GM18870 (cell line): ENCODE measurements around the gene INTS6.
A peak's percentile ranks its signal among the peaks of the same experiment; 100 is the strongest.

Source experiments
- ATAC-seq: cut with Tn5 transposase; IDR thresholded peaks from one replicate; pipeline ENCODE4 v1.9.1; 2021; ENCODE audit warnings: moderate library complexity; ENCODE audit not compliant: unreplicated experiment

INTS6 gene

DNA sequence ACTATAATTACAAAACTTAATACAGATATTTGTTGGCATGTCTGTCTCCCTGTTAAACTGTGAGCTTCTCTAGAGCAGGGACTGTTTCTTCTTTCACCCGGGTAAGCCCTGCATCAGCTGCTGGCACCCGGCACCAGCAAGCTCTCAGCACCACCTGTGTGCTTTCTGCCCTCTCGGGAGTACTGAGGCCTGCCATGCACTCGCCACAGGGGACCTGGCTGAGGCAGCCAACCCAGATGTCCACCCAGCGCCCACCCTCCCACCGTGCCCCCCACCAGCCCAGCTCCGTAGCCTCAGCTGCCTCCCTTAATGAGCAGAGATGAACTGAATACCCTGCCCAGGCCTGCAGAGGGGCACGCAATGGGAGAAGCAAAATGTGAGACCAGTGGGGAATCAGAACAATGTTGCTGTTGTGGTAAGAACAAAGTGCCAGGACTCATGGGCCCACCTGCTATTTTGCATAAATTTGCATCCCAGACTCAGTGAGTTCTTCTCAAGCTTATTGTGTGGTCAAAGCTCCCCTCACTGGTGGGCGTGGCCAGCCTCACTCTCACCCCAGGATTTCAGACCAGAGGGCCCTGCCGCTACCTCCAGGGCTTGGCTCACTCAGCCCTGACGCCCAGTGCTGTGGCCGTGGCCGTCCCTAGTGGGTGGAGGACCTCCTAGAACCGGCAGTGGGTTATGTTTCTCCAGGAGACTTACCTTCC, 128.0 kb downstream of the INTS6 start:
- ATAC-seq = peak; percentile 48

DNA sequence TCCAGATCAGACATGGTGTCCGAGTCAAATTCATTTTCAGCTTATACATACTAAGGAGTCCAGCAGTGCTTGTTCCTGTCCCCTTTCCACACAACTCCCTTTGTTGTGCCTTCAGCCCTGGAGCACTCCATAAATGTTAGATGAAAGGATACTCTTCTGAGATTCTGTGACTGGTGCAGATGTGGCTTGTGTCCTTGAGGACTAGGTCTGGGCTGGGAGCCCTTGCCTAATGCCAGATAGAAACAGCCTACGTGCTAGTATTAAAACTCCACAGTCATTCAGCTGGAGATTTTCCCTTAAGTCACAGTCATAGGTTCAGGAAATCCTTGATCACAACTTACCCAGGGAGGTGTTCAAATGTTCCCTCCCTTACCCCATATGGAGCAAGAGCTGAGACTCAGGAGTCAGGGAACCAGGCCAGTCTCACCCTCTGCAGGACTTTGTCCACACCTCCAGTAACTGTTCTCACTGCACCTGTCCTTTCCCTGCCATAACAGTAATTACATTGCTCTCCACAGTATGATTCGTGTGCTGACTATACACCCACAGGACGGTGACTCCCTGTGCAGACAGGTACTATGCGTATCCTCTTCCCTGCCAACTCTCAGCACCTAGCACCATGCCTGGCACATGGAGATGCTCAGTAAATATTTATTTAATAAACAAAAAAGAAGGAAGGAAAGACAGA, 128.9 kb downstream of the INTS6 start:
- no peak for ATAC-seq

DNA sequence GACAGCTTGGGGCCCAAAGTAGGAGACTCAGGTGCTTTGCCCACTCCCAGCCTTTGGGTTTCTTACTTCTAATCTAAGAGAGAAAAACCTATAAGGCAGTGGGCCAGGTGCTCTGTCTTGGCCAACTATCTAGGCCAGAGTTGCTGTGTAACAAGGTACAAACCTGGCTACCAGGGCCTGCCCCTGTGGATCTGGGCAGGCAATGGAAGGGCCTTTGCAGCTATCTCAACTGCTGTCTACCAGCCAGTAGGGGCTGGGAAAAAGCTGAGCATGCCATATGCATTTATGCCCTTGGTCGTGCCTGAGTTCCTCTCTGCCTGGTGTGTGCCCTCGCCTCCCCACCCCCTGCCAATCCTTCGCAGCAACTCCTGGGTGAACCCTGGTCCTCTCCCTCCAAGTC, 130.0 kb downstream of the INTS6 start:
- ATAC-seq = no peak

DNA sequence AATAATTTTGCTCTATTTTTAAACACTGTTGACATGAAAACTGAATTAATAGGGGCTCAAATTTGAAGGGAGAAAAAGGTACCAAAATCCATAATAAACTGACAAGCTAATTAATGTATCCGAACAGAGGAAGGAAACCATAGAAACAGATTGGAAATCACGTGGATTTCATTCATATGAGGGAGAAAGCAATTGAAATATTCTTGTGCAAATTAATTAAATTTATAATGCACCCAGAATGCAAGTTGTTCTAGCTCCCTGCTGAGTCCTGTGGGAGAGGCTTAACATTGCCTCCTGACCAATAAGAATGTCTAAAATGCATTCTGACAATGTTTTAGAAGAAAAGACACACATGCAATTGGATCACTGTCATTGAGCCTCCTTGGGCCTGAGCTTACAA, 131.0 kb downstream of the INTS6 start:
- no peak for ATAC-seq

- no peak for ATAC-seq
Measured at GRCh38 chr13:51318876-51319275, 134.0 kb downstream of the INTS6 start.

- no peak for ATAC-seq
Measured at GRCh38 chr13:51318015-51318414, 134.8 kb downstream of the INTS6 start.

GRCh38 chr13:51317262-51317661, 135.6 kb downstream of the INTS6 start:
- no peak for ATAC-seq

DNA sequence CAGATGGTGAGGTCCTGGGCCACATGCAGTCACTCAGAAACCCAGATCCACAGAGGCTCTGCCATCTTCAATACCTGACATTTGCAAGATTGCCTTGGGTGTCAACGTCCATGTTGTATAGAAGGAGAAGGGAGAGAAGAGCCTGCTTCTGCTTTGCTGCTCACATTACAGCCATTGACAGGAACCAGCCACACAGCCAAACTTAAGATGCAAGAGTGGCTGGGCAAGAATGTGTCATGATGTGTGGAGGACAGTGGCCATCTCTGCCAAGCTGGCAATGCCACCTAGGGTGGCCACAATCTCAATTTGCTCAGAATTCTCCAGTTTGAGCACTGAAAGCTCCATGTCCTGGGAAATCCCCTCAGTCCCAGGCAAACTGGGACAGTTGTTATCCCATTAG, 139.2 kb downstream of the INTS6 start:
- no peak for ATAC-seq

GRCh38 chr13:51311957-51312520, 140.8 kb downstream of the INTS6 start:
- ATAC-seq = no peak
